HS-5 (cell line): ENCODE data around the gene EFNA5.

Experiments used
- DNase-seq: peaks from one replicate; pipeline ENCODE4 v3.0.0-alpha.2; 2012; ENCODE audit warnings: low read depth

Gene EFNA5

GRCh38 chr5:107670932-107671741 lies at the start of gene EFNA5:
Gene EFNA5 (minus strand): TSS chr5:107670937.
- no peak for DNase-seq

GRCh38 chr5:107719034-107719606 lies 48.4 kb upstream of the EFNA5 start:
- no peak for DNase-seq

- no peak for DNase-seq
Measured at GRCh38 chr5:107717816-107718215, 47.1 kb upstream of the EFNA5 start.

GRCh38 chr5:107713228-107713627 lies 42.5 kb upstream of the EFNA5 start:
- no peak for DNase-seq

- no peak for DNase-seq
Measured at GRCh38 chr5:107712359-107712870, 41.7 kb upstream of the EFNA5 start.

GRCh38 chr5:107705402-107706014 lies 34.8 kb upstream of the EFNA5 start:
- peak; percentile 49 for DNase-seq

GRCh38 chr5:107704681-107705401 lies 34.1 kb upstream of the EFNA5 start:
- DNase-seq, result no peak

- DNase-seq, result no peak
Measured at GRCh38 chr5:107700481-107700880, 29.7 kb upstream of the EFNA5 start.

- no peak for DNase-seq
Measured at GRCh38 chr5:107699425-107699824, 28.7 kb upstream of the EFNA5 start.

GRCh38 chr5:107698286-107698685 lies 27.5 kb upstream of the EFNA5 start:
- no peak for DNase-seq

GRCh38 chr5:107696498-107696897 lies 25.8 kb upstream of the EFNA5 start:
- DNase-seq, result no peak

GRCh38 chr5:107696080-107696479 lies 25.3 kb upstream of the EFNA5 start:
- DNase-seq, result no peak

GRCh38 chr5:107687937-107688336 lies 17.2 kb upstream of the EFNA5 start:
- DNase-seq, result no peak

- no peak for DNase-seq
Measured at GRCh38 chr5:107687404-107687803, 16.7 kb upstream of the EFNA5 start.

GRCh38 chr5:107682533-107682932 lies 11.8 kb upstream of the EFNA5 start:
- no peak for DNase-seq

- no peak for DNase-seq
Measured at GRCh38 chr5:107680799-107681198, 10.1 kb upstream of the EFNA5 start.

- DNase-seq, result no peak
Measured at GRCh38 chr5:107680099-107680498, 9.4 kb upstream of the EFNA5 start.

GRCh38 chr5:107676702-107677101 lies 6.0 kb upstream of the EFNA5 start:
- no peak for DNase-seq

- DNase-seq, result no peak
Measured at GRCh38 chr5:107675201-107675600, 4.5 kb upstream of the EFNA5 start.

GRCh38 chr5:107674655-107675054 lies 3.9 kb upstream of the EFNA5 start:
- DNase-seq, result peak; percentile 69

GRCh38 chr5:107673368-107674136 lies 2.8 kb upstream of the EFNA5 start:
- DNase-seq, result peak; percentile 82

GRCh38 chr5:107673039-107673367 lies 2.3 kb upstream of the EFNA5 start:
- no peak for DNase-seq
